G401 (cell line): Measurements from ENCODE around the gene USP37. TPM values are rescaled to one million over a fixed set of nuclear protein-coding genes. Genes with fewer than 3 reads are reported as not detected.
"Not testable (repeated sequence)": the region's sequence is repeated elsewhere in the genome, so short reads cannot be mapped to it uniquely, and the experiment has no call there.

Experiments used
- DNase-seq: peaks from one replicate; pipeline ENCODE4 v3.0.0-alpha.2; 2015; ENCODE audit warnings: low spot score
- in situ Hi-C: cut with HindIII; loops from 2 replicates; pipeline ENCODE4 v1.10.0; 2016; ENCODE audit warnings: low sequenced_read_pairs, mixed read lengths
- total RNA-seq: library from RNA; depleted of rRNA; stranded (reverse); fragments of >200 nt; shearing (Covaris generic); gene quantifications from 2 replicates; pipeline ENCODE4 v1.2.3, GENCODE V29; 2014

USP37 gene
- total RNA-seq, 1 experiment from 2014 or later = 10.7 TPM

- in situ Hi-C loops = no loop called here
- no peak for DNase-seq
Observed at GRCh38 chr2:218557941-218558340, 10.2 kb downstream of the USP37 start.

- in situ Hi-C loops = no loop called here
- DNase-seq = no peak
Observed at GRCh38 chr2:218555527-218555926, 12.6 kb downstream of the USP37 start.

- DNase-seq, in situ Hi-C loops: not testable (repeated sequence)
Observed at GRCh38 chr2:218554225-218554624, 13.9 kb downstream of the USP37 start.

- in situ Hi-C loops = no loop called here
- DNase-seq = no peak
Observed at GRCh38 chr2:218547978-218548377, 20.2 kb downstream of the USP37 start.

- in situ Hi-C loops = no loop called here
- no peak for DNase-seq
Observed at GRCh38 chr2:218547511-218547910, 20.6 kb downstream of the USP37 start.

- DNase-seq = no peak
- in situ Hi-C loops = no loop called here
Observed at GRCh38 chr2:218546012-218546411, 22.1 kb downstream of the USP37 start.

- in situ Hi-C loops = no loop called here
- no peak for DNase-seq
Observed at GRCh38 chr2:218540015-218540414, 28.1 kb downstream of the USP37 start.

- peak; percentile 1 for DNase-seq
- in situ Hi-C loops = no loop called here
Observed at GRCh38 chr2:218536804-218537494, 31.2 kb downstream of the USP37 start.

- no peak for DNase-seq
- in situ Hi-C loops = no loop called here
Observed at GRCh38 chr2:218529990-218530389, 38.2 kb downstream of the USP37 start.

GRCh38 chr2:218528409-218528808 is 39.7 kb downstream of the USP37 start:
- DNase-seq, in situ Hi-C loops: not testable (repeated sequence)

- in situ Hi-C loops = no loop called here
- DNase-seq = no peak
Observed at GRCh38 chr2:218523651-218524050, 44.5 kb downstream of the USP37 start.

GRCh38 chr2:218518876-218519275 is 49.3 kb downstream of the USP37 start:
- in situ Hi-C loops = no loop called here
- DNase-seq = no peak

GRCh38 chr2:218517434-218518206 is 50.5 kb downstream of the USP37 start:
- in situ Hi-C loops = no loop called here
- no peak for DNase-seq

- DNase-seq = peak; percentile 3
- in situ Hi-C loops = no loop called here
Observed at GRCh38 chr2:218516614-218517013, 51.5 kb downstream of the USP37 start.

- in situ Hi-C loops = no loop called here
- no peak for DNase-seq
Observed at GRCh38 chr2:218513676-218514075, 54.5 kb downstream of the USP37 start.

- in situ Hi-C loops = no loop called here
- no peak for DNase-seq
Observed at GRCh38 chr2:218508299-218508698, 59.9 kb downstream of the USP37 start.

GRCh38 chr2:218505754-218506371 is 62.3 kb downstream of the USP37 start:
- in situ Hi-C loops = no loop called here

GRCh38 chr2:218501665-218502064 is 66.5 kb downstream of the USP37 start:
- in situ Hi-C loops = no loop called here

More at GRCh38 chr2:218505754-218506371, 62.3 kb downstream of the USP37 start:
- no peak for DNase-seq

GRCh38 chr2:218500501-218501060 is 67.6 kb downstream of the USP37 start:
- in situ Hi-C loops = no loop called here
- DNase-seq = no peak

More at GRCh38 chr2:218501665-218502064, 66.5 kb downstream of the USP37 start:
- DNase-seq = peak; percentile 14
